Activated CD4-positive, alpha-beta memory T cell treated with anti-CD3 and anti-CD28 coated beads, Interleukin-2, amount 10 ng/mL, durations not matched to agents 7 days and 5 days (primary cell): ENCODE results near the gene NGDN. TPM values are rescaled to one million over a fixed set of nuclear protein-coding genes. Genes with fewer than 3 reads are reported as not detected.

Experiments used
- CTCF ChIA-PET: fragments of 350-600 bp; sonication (Branson Sonifier 250); formaldehyde crosslinking; loops from one replicate; lab custom pipeline; 2021; ENCODE audit warnings: antibody characterized with exemption, inconsistent platforms; lab: Charles Lee
- POLR2A ChIA-PET: fragments of 350-600 bp; sonication (Branson Sonifier 250); formaldehyde crosslinking; loops from one replicate; lab custom pipeline; 2021; ENCODE audit warnings: antibody characterized with exemption; lab: Charles Lee
- DNase-seq: peaks from one replicate; pipeline ENCODE4 v3.0.0-alpha.2; 2020
- H3K27ac Mint-ChIP-seq: one replicate; pipeline ENCODE4 v1.8.0; 2021; ENCODE audit warnings: mild to moderate bottlenecking, mixed read lengths
- H3K27me3 Mint-ChIP-seq: one replicate; pipeline ENCODE4 v1.8.0; 2021; ENCODE audit warnings: mixed read lengths
- H3K36me3 Mint-ChIP-seq: one replicate; pipeline ENCODE4 v1.8.0; 2021; ENCODE audit warnings: low read depth, mixed read lengths
- H3K4me1 Mint-ChIP-seq: one replicate; pipeline ENCODE4 v1.8.0; 2021; ENCODE audit warnings: mixed read lengths
- H3K4me3 Mint-ChIP-seq: one replicate; pipeline ENCODE4 v1.8.0; 2021; ENCODE audit warnings: mild to moderate bottlenecking, mixed read lengths
- H3K9me3 Mint-ChIP-seq: one replicate; pipeline ENCODE4 v1.8.0; 2021; ENCODE audit warnings: mixed read lengths
- total RNA-seq, 2 experiments: library from RNA; stranded (reverse); gene quantifications; one replicate each; pipeline ENCODE4 v1.2.3, GENCODE V29; 2021

The NGDN gene
- total RNA-seq, 2 experiments from 2014 or later, result 34.8 to 39.0 TPM

DNA sequence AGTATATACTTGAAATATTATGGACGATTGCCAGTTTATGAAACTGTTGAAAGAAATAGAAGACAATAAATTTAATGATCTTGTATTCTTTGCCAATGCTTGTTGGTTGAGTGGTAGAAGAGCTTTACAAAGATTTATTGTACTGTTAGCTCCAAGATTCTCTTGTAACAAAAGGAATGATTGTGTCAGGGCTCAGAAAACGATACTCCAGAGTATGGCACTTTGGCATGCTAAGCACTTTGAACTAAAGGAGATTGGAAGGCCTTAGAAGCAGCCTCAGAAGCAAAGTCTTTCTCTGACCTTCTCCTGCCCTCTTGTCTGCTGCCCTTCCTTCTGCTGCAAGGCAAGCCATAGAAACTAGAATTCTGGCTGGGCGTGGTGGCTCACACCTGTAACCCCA, 4.2 kb upstream of the NGDN start:
- Mint-ChIP-seq H3K9me3 (no peaks in the 10 kb centered on the region), H3K27me3 (peaks cover 5% of the 10 kb centered on the region), H3K4me1 (peaks cover 6% of the 10 kb centered on the region), H3K27ac (no peak overlapping the region), H3K4me3 (no peak overlapping the region), H3K36me3 (no peaks in the 10 kb centered on the region)
- ChIA-PET CTCF (interaction anchor here (0.7 kb wide), 1 partner anchor 164 kb away, joined by 3 read pairs; no protein-coding TSS in a partner anchor), POLR2A (no interaction called here)
- DNase-seq, result no peak

DNA sequence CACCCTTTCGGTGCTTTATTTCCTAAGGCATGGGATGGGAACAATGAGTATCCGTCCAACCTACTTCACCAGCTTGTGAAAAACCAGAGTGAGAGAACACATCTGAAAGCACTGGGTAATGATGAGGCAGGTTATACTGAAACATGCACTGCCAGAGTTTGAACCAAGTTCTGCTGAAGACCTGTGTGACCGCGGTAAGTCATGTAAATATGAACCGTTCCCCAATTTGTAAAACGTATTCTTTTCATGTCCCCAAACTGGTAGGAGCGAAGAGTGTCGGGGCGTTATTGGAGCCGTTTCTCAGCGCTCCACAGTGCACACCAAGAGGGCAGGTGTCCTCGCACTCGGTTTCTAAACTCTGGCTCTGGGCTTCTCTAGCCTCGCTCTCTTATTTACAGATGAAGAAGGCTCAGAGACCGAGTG, 788 bp upstream of the NGDN start:
- peaks cover 11% of the 10 kb centered on the region for H3K36me3 Mint-ChIP-seq
- H3K27me3 Mint-ChIP-seq, result no peaks in the 10 kb centered on the region
- H3K4me1 Mint-ChIP-seq, result peaks cover 15% of the 10 kb centered on the region
- ChIA-PET CTCF (interaction anchor here (0.8 to 1.3 kb wide), 4 partner anchors 8 to 462 kb away, joined by 3 read pairs; no protein-coding TSS in a partner anchor), POLR2A (interaction anchor here (0.8 to 0.9 kb wide), 2 partner anchors 91 to 147 kb away, joined by 3 to 5 read pairs; partner anchors contain the start of gene PABPN1)
- DNase-seq, result no peak
- H3K27ac Mint-ChIP-seq, result no peak overlapping the region
- no peak overlapping the region for H3K4me3 Mint-ChIP-seq
- no peaks in the 10 kb centered on the region for H3K9me3 Mint-ChIP-seq

DNA sequence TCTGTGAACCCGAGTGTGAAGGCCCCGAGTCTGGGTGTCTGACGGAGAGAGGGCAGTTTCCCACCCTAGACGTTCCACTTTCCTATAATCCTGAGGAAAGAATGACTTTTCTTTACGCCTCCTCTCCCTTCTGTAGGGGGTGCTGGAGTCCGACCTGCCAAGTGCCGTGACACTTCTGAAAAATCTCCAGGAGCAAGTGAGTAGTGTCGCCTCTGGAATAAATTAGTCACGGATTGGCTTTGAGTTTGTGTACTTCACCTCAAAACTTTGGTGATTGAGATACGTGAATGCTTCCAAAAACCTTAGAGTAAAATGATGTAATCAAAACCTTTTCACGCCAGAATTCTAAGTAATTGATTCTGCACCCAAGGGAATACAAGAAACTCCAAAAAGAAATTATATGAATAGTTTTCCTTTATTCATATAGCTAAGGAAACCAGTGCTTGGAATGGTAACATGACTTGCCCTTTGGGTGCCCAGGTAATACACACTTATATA, 452 bp downstream of the NGDN start:
- Mint-ChIP-seq H3K36me3 (peaks cover 17% of the 10 kb centered on the region), H3K4me1 (peaks cover 15% of the 10 kb centered on the region), H3K27me3 (no peaks in the 10 kb centered on the region), H3K9me3 (no peaks in the 10 kb centered on the region), H3K27ac (no peak overlapping the region), H3K4me3 (no peak overlapping the region)
- CTCF ChIA-PET, result interaction anchor here (1.1 to 1.9 kb wide), 3 partner anchors 8 to 90 kb away, joined by 4 to 5 read pairs (median 5); no protein-coding TSS in a partner anchor
- DNase-seq, result no peak
- POLR2A ChIA-PET, result interaction anchor here (0.6 to 1.1 kb wide), 2 partner anchors 46 to 81 kb away, joined by 3 read pairs; no protein-coding TSS in a partner anchor

DNA sequence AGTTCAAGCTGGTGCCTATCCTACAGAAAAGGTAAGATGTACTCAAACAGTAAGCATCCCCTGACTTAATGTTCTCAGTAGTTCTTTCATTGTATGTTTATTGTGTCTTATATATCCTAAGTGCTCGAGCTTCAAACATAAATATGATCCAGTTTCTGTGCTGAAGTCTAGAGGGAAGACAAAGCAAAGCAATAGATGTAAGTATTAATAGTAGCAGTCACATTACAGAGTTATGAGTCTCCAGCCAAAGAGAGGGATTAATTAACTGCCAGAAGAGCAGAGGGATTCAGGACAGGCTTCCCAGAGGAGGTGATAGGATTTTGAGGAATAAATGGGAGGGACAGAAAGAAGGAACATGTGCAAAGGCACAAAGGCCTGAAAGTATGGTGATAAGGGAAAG, 1.4 kb downstream of the NGDN start:
- H3K36me3 Mint-ChIP-seq, result peaks cover 27% of the 10 kb centered on the region
- H3K27ac Mint-ChIP-seq, result no peak overlapping the region
- no peaks in the 10 kb centered on the region for H3K9me3 Mint-ChIP-seq
- ChIA-PET CTCF (interaction anchor here (1.4 to 1.9 kb wide), 2 partner anchors 9 to 89 kb away, joined by 5 read pairs; no protein-coding TSS in a partner anchor), POLR2A (no interaction called here)
- no peaks in the 10 kb centered on the region for H3K27me3 Mint-ChIP-seq
- H3K4me3 Mint-ChIP-seq, result no peak overlapping the region
- DNase-seq, result no peak
- peaks cover 15% of the 10 kb centered on the region for H3K4me1 Mint-ChIP-seq

DNA sequence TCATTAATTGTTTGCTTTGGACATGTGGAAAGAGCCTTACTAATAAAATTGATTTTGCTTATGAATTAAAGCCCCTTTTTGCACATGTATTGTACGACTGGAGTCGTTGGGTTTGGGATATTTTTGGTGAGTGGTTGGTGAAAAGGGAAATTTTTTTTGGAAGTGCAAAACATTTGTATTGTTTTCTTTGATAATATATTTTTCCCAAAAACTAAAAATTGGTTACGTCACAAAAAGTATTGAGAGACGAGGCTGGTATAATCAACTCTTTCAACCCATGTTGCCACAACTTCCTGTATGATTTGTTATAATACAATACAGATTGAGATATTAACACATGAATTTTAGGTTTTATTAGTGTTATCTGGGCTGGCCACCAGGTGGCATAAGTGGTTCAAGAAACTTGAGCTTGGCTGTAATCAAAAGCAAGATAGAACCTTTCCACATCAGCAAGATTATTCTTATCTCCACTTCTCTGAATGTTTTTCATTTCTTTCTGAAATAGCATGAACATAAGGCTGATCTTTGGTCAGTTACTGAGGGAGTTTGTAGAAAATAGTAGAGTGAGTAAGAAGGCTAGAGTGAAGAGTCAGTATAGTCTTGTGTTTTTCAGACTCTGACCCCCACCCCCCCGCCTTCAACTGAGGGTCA, 8.7 kb downstream of the NGDN start:
- peaks cover 2% of the 10 kb centered on the region for H3K4me1 Mint-ChIP-seq
- peaks cover 37% of the 10 kb centered on the region for H3K36me3 Mint-ChIP-seq
- ChIA-PET CTCF (interaction anchor here (0.6 to 9.3 kb wide), 16 partner anchors 9 to 996 kb away, joined by 3 to 148 read pairs (median 4); partner anchors contain the start of genes AP1G2, NGDN and THTPA), POLR2A (interaction anchor here (1.3 to 1.8 kb wide), 4 partner anchors 79 to 156 kb away, joined by 4 to 14 read pairs (median 6); partner anchors contain the start of gene PABPN1)
- peak; percentile 71 for DNase-seq
- no peak overlapping the region for H3K27ac Mint-ChIP-seq
- H3K27me3 Mint-ChIP-seq, result no peaks in the 10 kb centered on the region
- H3K4me3 Mint-ChIP-seq, result no peak overlapping the region
- H3K9me3 Mint-ChIP-seq, result no peaks in the 10 kb centered on the region

DNA sequence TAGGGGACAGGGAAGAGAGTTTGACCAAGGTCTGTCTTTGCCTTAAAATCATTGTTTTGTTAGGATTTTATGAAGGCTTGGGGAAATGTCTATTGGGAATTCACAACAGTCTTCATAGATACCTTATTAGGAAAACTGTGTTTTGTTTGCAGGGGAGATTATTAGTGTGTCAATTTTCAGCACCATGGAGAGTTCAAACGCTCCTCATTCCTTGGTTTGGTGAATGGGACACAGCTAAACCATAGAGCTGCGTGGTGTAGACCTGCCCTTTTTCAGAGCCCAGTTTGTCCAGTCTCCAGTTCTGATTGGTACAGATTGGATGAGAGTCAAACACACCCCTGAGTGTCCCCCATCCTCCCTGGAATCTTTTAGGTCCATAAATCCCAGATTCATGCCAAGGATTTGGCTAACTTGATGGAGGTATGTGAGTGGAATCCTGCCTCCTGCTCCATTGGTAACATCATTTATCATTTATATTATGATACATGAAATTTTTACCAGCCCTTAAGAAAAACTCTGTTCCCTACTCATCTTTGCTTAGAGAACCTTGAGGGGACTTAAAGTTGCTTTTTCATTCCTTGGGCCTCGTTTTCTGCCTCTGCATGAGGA, 12.0 kb downstream of the NGDN start:
- ChIA-PET POLR2A (interaction anchor here (0.6 to 1.7 kb wide), 2 partner anchors 81 to 160 kb away, joined by 3 to 4 read pairs; partner anchors contain the start of gene PABPN1), CTCF (interaction anchor here (1.6 to 9.3 kb wide), 2 partner anchors 15 to 78 kb away, joined by 4 to 148 read pairs; partner anchors contain the start of gene THTPA)
- DNase-seq, result no peak
- Mint-ChIP-seq H3K27me3 (no peaks in the 10 kb centered on the region), H3K4me3 (no peak overlapping the region), H3K27ac (no peak overlapping the region), H3K4me1 (peaks cover 2% of the 10 kb centered on the region), H3K36me3 (peaks cover 15% of the 10 kb centered on the region), H3K9me3 (no peaks in the 10 kb centered on the region)

DNA sequence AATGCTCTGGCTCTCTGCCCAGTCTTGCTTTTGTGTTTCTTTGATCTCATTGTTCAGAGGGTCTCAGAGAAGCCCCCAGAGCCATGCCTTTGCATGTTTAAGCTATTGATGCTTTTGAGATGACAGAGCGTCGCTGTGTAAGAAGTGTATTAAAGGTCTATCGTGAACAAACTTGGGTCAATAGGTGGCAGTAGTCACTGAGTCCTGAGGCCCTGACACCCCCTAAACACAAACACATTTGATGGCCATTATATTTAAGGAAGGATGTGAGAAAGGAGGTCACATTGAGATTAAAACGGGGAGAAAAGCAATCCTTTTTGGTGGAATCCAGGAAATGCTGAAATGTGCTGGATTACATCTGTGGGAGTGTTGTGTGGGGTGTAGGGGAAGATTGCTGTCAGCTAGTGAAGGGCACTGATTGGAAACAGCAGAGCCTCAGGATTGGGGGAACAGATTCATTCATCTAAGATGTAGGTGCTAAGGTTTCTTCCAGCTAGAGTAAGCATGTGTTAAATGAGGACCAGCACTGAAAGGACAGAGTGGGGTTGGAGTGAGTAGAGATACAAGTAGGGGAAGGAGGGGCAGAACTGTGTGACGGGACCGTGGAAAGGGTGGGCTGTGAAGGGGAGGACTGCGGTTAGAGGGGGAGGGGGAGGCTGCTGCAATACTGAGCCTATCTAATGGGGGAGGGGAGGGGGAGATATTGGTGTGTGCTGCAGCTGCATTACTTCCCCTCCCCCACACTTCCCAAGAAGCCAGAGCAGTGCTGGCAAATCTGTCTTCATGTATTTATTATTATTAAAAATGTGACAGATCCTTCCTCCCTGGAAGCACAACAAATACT, 12.7 kb downstream of the NGDN start:
- Mint-ChIP-seq H3K9me3 (no peaks in the 10 kb centered on the region), H3K36me3 (peaks cover 11% of the 10 kb centered on the region), H3K27ac (no peak overlapping the region), H3K4me1 (peaks cover 2% of the 10 kb centered on the region), H3K27me3 (no peaks in the 10 kb centered on the region), H3K4me3 (no peak overlapping the region)
- ChIA-PET POLR2A (interaction anchor here (0.6 to 1.7 kb wide), 2 partner anchors 81 to 160 kb away, joined by 3 to 4 read pairs; partner anchors contain the start of gene PABPN1), CTCF (interaction anchor here (0.7 to 9.3 kb wide), 3 partner anchors 14 to 779 kb away, joined by 3 to 148 read pairs (median 4); partner anchors contain the start of gene THTPA)
- no peak for DNase-seq

DNA sequence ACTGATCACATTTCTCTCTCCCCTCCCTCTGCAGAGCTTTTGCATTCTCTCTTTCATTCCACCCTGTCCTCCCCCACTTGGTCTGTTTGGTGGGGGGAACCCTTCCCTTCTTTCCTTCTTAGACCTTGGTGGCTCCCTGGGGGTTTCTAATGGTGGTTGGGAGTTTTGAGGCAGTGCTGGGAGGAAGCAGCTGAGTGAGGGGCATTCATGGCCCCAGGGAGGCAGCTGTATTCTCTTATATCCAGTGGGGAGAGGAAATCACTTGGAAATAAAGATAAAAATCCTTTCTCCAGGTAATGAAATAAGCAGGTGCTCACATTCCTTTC, 13.3 kb downstream of the NGDN start:
- H3K27ac Mint-ChIP-seq, result no peak overlapping the region
- H3K4me3 Mint-ChIP-seq, result no peak overlapping the region
- peaks cover 2% of the 10 kb centered on the region for H3K4me1 Mint-ChIP-seq
- ChIA-PET CTCF (interaction anchor here (0.7 to 9.3 kb wide), 3 partner anchors 13 to 779 kb away, joined by 3 to 148 read pairs (median 4); partner anchors contain the start of gene THTPA), POLR2A (interaction anchor here (1.7 kb wide), 1 partner anchor 161 kb away, joined by 4 read pairs; the partner anchor contains the start of gene PABPN1)
- H3K9me3 Mint-ChIP-seq, result no peaks in the 10 kb centered on the region
- no peak for DNase-seq
- no peaks in the 10 kb centered on the region for H3K27me3 Mint-ChIP-seq
- peaks cover 5% of the 10 kb centered on the region for H3K36me3 Mint-ChIP-seq

DNA sequence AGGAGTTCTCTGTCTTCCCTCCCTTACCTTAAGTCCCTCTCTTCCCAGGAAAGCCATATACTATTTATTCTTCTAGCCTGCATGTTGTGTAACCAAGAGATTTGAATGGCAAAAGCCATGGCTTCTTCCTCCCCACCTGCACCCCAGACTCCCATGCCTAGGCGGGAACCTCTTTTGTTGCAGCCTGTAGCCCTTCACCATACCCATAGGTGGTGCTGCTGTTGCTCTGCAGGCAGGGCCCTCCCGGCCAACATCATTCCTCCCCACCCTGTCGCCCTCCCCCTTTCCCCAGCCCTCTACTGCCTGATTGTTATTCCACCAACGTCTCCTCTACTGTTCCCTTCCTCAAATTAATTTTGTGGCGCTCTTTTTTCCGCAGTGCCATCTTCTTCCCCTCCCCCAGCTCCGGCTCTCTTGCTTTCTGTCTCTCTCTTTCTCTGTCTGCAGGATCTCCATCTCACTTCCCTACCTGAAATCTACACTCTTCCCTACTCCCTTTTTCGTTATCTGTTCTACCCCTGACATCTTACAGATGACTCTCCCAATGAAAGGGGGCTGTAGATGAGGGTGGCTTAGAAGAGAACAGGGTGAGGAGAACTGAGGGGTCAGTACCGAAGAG, 13.8 kb downstream of the NGDN start:
- Mint-ChIP-seq H3K27me3 (no peaks in the 10 kb centered on the region), H3K4me3 (no peak overlapping the region), H3K4me1 (peaks cover 1% of the 10 kb centered on the region), H3K9me3 (no peaks in the 10 kb centered on the region), H3K36me3 (peaks cover 2% of the 10 kb centered on the region), H3K27ac (no peak overlapping the region)
- CTCF ChIA-PET, result interaction anchor here (0.7 to 9.3 kb wide), 3 partner anchors 76 to 778 kb away, joined by 3 to 148 read pairs (median 8); partner anchors contain the start of gene THTPA
- POLR2A ChIA-PET, result interaction anchor here (1.5 kb wide), 1 partner anchor 78 kb away, joined by 5 read pairs; no protein-coding TSS in a partner anchor
- no peak for DNase-seq

DNA sequence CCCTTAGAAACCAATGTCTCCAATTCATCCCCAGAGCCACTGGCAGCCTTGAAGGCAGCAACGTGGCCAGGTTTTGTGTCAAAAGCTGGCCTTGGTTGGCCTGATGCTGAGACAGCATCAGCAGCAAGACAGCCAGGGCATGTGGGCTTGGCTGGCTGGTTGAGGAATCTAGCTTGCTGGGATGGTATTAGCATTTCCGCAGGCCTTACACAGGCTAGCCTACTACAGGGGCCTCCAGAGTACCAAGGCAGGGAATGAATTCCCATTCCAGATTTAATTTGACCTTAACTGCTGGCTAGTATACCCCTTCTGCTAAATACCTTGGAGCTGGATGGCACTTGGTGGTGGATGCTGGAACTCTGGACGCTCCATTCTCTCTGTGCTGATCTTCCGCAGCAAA, 15.8 kb downstream of the NGDN start:
- no peaks in the 10 kb centered on the region for H3K36me3 Mint-ChIP-seq
- H3K27ac Mint-ChIP-seq, result no peak overlapping the region
- no peak for DNase-seq
- CTCF ChIA-PET, result interaction anchor here (0.6 kb wide), 1 partner anchor 249 kb away, joined by 3 read pairs; no protein-coding TSS in a partner anchor
- H3K4me3 Mint-ChIP-seq, result no peak overlapping the region
- H3K9me3 Mint-ChIP-seq, result no peaks in the 10 kb centered on the region
- H3K4me1 Mint-ChIP-seq, result no peaks in the 10 kb centered on the region
- POLR2A ChIA-PET, result no interaction called here
- H3K27me3 Mint-ChIP-seq, result no peaks in the 10 kb centered on the region

DNA sequence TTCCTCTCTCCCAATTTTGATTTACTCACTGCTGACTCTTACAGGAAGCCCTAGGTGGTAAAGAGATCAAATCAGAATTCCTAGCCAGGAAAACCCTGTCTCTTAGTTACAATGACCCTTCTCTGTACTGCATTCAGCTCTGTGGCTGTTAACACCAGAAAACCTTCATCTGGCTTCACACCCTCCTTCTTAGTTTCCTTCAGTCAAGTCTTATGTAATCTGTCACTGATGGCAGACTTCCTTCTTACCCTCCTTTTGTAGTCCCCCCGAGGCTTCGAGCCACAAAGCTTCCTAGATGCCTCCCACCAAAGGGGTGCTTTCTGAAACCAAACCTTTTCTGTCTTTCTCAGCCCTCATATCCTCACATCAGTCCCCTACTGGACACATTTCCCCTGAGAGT, 16.5 kb downstream of the NGDN start:
- ChIA-PET POLR2A (no interaction called here), CTCF (interaction anchor here (0.5 kb wide), 1 partner anchor 146 kb away, joined by 3 read pairs; no protein-coding TSS in a partner anchor)
- no peak overlapping the region for H3K4me3 Mint-ChIP-seq
- H3K27me3 Mint-ChIP-seq, result no peaks in the 10 kb centered on the region
- no peak overlapping the region for H3K27ac Mint-ChIP-seq
- H3K4me1 Mint-ChIP-seq, result no peaks in the 10 kb centered on the region
- H3K9me3 Mint-ChIP-seq, result no peaks in the 10 kb centered on the region
- no peaks in the 10 kb centered on the region for H3K36me3 Mint-ChIP-seq
- no peak for DNase-seq
